ENCODE data around the gene AP4B1.
A peak's percentile ranks its signal among the peaks of the same experiment; 100 is the strongest.

AP4B1 gene

DNA sequence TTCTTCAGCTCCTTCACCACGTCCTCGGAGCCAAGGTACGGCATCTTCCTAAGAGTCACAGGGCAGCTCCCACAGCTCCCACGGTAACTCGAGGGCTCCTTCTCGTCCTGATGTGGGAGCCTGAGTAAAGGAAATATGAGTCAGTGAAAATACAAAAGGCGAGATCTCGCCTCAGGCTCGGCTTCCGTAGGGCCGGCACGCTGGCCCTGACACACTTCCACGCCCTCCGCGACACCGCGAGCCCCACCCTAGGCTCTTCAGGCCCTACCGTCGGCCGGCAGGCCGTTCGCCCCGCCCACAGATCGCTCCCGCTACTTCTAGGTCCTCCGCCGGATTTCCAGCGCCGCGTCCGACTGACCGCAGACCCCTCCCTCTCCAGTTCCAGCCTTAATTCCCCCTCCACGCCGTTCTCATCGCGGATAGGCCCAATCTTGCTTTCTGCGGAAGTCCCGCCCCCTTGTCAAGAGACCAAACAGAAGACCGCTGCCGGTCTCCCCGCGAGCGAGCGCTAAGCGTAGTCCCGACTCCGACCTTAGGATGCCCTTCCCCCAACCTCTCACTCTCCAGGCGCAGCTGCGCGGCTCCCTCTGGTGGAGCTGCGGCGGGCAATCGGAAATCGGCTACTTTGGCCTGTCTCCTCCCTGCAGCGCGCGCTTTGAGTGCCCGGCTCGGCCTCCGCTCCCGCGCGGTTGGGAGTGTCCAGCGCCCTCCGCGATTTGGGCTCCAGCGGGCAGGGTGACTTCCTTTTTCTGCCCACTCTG is at the start of gene AP4B1, which contains the start of gene DCLRE1B:
AP4B1 (minus strand) TSS at position 126 of the 761 bp plus-strand sequence; CDS start at position 44, 82 bp downstream.
DCLRE1B (plus strand) TSS at position 653 of the 761 bp plus-strand sequence. CDS start 261 bp downstream, outside the sequence.
- no peaks in the 10 kb centered on the region for H3K9me2 ChIP-seq (ENCODE audit: low read depth, low read length)
- no peaks in the 10 kb centered on the region for H4K20me1 ChIP-seq (ENCODE audit: insufficient read depth, low read length)
- H3K36me3 ChIP-seq (ENCODE audit: insufficient read depth, low read length) = peaks cover 36% of the 10 kb centered on the region
- H3K4me2 ChIP-seq (ENCODE audit: low read length) = peak within 1 kb of the TSS; percentile 70
- peaks cover 27% of the 10 kb centered on the region for H3K4me1 ChIP-seq (ENCODE audit: insufficient read depth, low read length, severe bottlenecking)
- peaks cover 13% of the 10 kb centered on the region; the same call in 1 of the 2 replicates for H3K79me2 ChIP-seq (ENCODE audit: insufficient read depth, low read length)
- peak within 1 kb of the TSS; percentile 87 for H3K9ac ChIP-seq (ENCODE audit: low read length)
- no peaks in the 10 kb centered on the region for H3K27me3 ChIP-seq (ENCODE audit: insufficient read depth, low read length)
- no peaks in the 10 kb centered on the region for H3F3A ChIP-seq (ENCODE audit: insufficient read depth, low read length)
- H3K4me3 ChIP-seq (ENCODE audit: low read depth, low read length, poor library complexity, severe bottlenecking) = peak within 1 kb of the TSS; percentile 86
- H3K9me3 ChIP-seq (ENCODE audit: low read length) = no peaks in the 10 kb centered on the region
- TF ChIP-seq EZH2 (IDR thresholded peaks at IDR 0.05; ENCODE audit: borderline replicate concordance, low read length) = no peak
- TF ChIP-seq, protein P1, sequence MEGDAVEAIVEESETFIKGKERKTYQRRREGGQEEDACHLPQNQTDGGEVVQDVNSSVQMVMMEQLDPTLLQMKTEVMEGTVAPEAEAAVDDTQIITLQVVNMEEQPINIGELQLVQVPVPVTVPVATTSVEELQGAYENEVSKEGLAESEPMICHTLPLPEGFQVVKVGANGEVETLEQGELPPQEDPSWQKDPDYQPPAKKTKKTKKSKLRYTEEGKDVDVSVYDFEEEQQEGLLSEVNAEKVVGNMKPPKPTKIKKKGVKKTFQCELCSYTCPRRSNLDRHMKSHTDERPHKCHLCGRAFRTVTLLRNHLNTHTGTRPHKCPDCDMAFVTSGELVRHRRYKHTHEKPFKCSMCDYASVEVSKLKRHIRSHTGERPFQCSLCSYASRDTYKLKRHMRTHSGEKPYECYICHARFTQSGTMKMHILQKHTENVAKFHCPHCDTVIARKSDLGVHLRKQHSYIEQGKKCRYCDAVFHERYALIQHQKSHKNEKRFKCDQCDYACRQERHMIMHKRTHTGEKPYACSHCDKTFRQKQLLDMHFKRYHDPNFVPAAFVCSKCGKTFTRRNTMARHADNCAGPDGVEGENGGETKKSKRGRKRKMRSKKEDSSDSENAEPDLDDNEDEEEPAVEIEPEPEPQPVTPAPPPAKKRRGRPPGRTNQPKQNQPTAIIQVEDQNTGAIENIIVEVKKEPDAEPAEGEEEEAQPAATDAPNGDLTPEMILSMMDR (IDR thresholded peaks at IDR 0.05; ENCODE audit: low read length) = peak; percentile 65
- H3K27ac ChIP-seq (ENCODE audit: low read depth, low read length, poor library complexity, severe bottlenecking) = peak within 1 kb of the TSS; percentile 67
- H2AFZ ChIP-seq (ENCODE audit: low read length) = peak within 1 kb of the TSS; percentile 68; the same call in 1 of the 2 replicates

DNA sequence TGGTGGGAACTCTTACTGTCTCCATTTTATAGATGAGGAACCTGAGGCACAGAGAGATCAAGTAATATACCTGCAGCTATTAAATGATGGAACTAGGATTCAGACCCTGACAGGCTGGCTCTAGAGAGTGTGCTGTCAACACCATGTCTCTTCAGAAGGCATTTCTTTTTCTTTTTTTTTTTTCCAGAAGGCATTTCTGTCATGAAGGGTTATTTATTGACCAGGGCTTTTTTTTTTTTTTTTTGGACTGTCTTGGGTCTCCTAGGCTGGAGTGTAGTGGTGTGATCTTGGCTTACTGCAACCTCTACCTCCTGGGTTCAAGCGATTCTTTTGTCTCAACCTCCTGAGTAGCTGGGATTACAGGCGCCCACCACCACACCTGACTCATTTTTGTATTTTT is 47.1 kb upstream of the AP4B1 start:
- peaks cover 50% of the 10 kb centered on the region for H3K36me3 ChIP-seq (ENCODE audit: insufficient read depth, low read length)
- H3K27ac ChIP-seq (ENCODE audit: low read depth, low read length, poor library complexity, severe bottlenecking) = no peak overlapping the region
- no peak overlapping the region for H2AFZ ChIP-seq (ENCODE audit: low read length)
- no peak overlapping the region for H3K4me2 ChIP-seq (ENCODE audit: low read length)
- no peaks in the 10 kb centered on the region for H3K27me3 ChIP-seq (ENCODE audit: insufficient read depth, low read length)
- H3K4me3 ChIP-seq (ENCODE audit: low read depth, low read length, poor library complexity, severe bottlenecking) = no peak overlapping the region
- H3F3A ChIP-seq (ENCODE audit: insufficient read depth, low read length) = no peaks in the 10 kb centered on the region
- no peaks in the 10 kb centered on the region for H3K9me3 ChIP-seq (ENCODE audit: low read length)
- no peaks in the 10 kb centered on the region for H3K9me2 ChIP-seq (ENCODE audit: low read depth, low read length)
- TF ChIP-seq EZH2 (IDR thresholded peaks at IDR 0.05; ENCODE audit: borderline replicate concordance, low read length) = no peak
- TF ChIP-seq, protein P1 (IDR thresholded peaks at IDR 0.05; ENCODE audit: low read length) = no peak
- H3K4me1 ChIP-seq (ENCODE audit: insufficient read depth, low read length, severe bottlenecking) = peaks cover 16% of the 10 kb centered on the region
- no peak overlapping the region for H3K9ac ChIP-seq (ENCODE audit: low read length)
- no peaks in the 10 kb centered on the region for H4K20me1 ChIP-seq (ENCODE audit: insufficient read depth, low read length)
- H3K79me2 ChIP-seq (ENCODE audit: insufficient read depth, low read length) = peaks cover 50% of the 10 kb centered on the region

DNA sequence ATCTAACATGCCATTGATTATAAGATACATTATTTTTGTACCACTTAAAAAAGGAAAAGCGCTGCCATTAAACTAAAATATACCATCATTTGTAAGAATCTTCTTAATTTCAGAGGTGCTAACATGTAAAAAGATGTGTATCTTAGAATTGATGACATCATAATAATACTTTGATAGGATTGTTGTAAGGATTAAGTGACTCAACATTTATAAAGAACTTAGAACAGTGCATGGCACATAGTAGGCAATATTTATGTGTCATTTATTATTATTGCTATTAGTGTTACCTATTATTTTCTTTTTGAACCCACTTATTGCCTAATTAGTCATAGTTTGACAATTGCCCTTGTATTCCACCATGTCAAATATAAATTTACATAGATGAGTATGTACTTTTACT is 46.3 kb upstream of the AP4B1 start:
- H3K79me2 ChIP-seq (ENCODE audit: insufficient read depth, low read length) = peaks cover 56% of the 10 kb centered on the region
- H3K9me3 ChIP-seq (ENCODE audit: low read length) = no peaks in the 10 kb centered on the region
- no peak for TF ChIP-seq EZH2 (IDR thresholded peaks at IDR 0.05; ENCODE audit: borderline replicate concordance, low read length)
- TF ChIP-seq, protein P1 (IDR thresholded peaks at IDR 0.05; ENCODE audit: low read length) = no peak
- peaks cover 44% of the 10 kb centered on the region; the same call in 1 of the 2 replicates for H3K36me3 ChIP-seq (ENCODE audit: insufficient read depth, low read length)
- no peaks in the 10 kb centered on the region for H4K20me1 ChIP-seq (ENCODE audit: insufficient read depth, low read length)
- no peaks in the 10 kb centered on the region for H3F3A ChIP-seq (ENCODE audit: insufficient read depth, low read length)
- no peak overlapping the region for H3K27ac ChIP-seq (ENCODE audit: low read depth, low read length, poor library complexity, severe bottlenecking)
- H3K9ac ChIP-seq (ENCODE audit: low read length) = no peak overlapping the region
- H3K9me2 ChIP-seq (ENCODE audit: low read depth, low read length) = no peaks in the 10 kb centered on the region
- no peak overlapping the region for H3K4me3 ChIP-seq (ENCODE audit: low read depth, low read length, poor library complexity, severe bottlenecking)
- no peak overlapping the region for H2AFZ ChIP-seq (ENCODE audit: low read length)
- H3K4me2 ChIP-seq (ENCODE audit: low read length) = no peak overlapping the region
- peaks cover 24% of the 10 kb centered on the region for H3K4me1 ChIP-seq (ENCODE audit: insufficient read depth, low read length, severe bottlenecking)
- H3K27me3 ChIP-seq (ENCODE audit: insufficient read depth, low read length) = no peaks in the 10 kb centered on the region
